Measurements from ENCODE around the gene CFAP73.
"Not testable (repeated sequence)": the region's sequence is repeated elsewhere in the genome, so short reads cannot be mapped to it uniquely, and the experiment has no call there.

Gene CFAP73

GRCh38 chr12:113120670-113121370 is 28.7 kb upstream of the CFAP73 start:
- DNase-seq = no peak

DNA sequence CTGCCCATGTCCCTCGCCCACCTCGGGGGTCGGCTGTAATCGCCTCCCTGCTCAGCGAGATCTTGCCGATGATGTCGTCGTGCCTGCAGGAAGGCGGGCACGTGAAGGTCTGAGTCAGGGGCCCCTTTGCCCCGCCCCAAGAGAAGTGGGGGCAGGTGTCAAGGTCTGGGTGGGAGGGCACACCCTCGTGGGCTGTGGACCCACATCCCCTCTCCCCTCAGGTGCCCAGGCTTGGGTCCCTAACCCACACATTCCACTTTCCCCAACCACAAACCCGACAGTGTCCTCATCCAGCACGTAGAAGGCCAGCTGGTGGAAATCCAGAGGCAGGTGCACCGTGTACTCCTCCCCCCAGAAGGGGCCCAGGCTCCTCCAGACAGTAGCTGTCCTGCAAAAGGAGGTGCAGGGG is 21.7 kb upstream of the CFAP73 start:
- DNase-seq = no peak

DNA sequence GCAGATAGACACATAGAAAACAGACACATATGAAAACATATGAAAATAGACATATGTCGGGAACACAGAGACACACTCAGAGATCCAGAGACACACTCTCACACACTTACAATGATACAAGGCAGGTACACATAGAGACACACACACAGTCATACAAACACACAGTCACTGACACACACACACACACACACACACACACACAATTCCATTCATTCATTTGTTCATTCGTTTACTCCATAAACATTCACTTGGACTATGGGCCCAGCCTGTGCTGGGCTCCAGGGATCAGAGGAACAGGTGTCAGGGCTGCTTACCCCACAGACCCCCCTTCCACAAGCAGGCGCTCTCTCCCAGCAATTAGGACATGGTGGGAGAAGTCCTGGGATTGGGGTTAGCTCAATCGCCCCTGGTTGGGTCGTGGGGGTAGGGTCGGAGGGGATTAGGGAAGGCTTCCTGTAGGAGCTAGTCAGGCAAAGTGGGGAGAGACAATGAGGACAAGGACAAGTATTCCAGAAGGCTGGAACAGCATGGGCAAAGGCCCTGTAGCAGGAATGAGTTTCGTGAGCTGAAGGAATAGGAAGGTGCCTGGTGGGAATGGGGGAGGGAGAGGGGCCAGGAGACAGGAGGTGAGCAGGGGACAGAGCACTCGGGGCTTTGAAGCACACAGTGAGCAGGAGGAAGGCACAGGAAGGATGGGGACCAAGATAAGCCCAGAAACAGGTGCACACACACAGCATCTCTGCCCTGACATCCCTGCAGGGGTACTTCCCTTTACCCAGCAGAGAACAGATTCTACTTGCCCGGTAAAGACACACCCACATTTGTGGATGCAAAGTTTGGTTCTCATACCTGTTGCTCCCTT is 20.5 kb upstream of the CFAP73 start:
- DNase-seq = no peak

DNA sequence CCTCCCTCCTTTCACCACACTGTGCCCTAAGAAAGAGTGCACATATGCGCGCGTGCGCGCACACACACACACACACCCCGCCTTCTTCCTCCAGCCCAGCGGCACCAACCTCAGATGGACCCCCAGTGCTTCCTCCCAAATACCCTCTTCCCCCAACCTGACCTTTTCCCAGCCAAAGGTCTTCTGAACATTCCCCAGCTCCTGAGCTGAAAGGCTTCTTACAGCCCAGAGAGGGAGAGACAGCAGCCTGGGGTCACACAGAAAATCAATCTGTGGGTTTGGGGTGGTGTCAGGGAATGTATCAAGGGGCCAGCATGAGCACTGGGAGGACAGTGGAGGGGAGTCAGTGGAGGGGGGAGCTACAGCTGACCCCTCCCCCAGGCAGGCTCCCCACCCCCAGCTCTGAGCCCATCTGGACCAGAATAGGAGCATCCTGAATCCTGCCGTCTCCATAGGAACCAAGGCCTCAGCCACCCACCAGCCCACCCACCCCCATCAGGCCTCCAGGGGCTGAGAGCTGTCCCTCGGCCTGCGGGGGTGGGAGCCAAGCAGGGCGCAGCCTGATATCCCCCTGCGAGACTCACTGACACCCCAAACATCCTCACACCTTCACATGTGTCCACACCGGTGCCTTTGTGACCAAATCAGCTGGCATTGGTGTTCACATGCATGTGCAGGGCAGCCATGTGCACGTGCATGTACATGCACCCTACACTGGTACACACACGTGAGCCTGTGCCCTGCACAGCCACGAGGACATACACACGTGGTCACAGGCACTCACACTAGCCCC is 19.7 kb upstream of the CFAP73 start:
- DNase-seq = no peak

GRCh38 chr12:113130457-113131135 is 18.9 kb upstream of the CFAP73 start:
- no peak for DNase-seq

- DNase-seq = no peak
Observed at GRCh38 chr12:113131556-113131955, 18.0 kb upstream of the CFAP73 start.

- no peak for DNase-seq
Observed at GRCh38 chr12:113133036-113133435, 16.5 kb upstream of the CFAP73 start.

GRCh38 chr12:113133666-113134065 is 15.9 kb upstream of the CFAP73 start:
- DNase-seq = no peak

GRCh38 chr12:113134071-113134470 is 15.5 kb upstream of the CFAP73 start:
- no peak for DNase-seq

- no peak for DNase-seq
Observed at GRCh38 chr12:113134521-113134951, 15.0 kb upstream of the CFAP73 start.

DNA sequence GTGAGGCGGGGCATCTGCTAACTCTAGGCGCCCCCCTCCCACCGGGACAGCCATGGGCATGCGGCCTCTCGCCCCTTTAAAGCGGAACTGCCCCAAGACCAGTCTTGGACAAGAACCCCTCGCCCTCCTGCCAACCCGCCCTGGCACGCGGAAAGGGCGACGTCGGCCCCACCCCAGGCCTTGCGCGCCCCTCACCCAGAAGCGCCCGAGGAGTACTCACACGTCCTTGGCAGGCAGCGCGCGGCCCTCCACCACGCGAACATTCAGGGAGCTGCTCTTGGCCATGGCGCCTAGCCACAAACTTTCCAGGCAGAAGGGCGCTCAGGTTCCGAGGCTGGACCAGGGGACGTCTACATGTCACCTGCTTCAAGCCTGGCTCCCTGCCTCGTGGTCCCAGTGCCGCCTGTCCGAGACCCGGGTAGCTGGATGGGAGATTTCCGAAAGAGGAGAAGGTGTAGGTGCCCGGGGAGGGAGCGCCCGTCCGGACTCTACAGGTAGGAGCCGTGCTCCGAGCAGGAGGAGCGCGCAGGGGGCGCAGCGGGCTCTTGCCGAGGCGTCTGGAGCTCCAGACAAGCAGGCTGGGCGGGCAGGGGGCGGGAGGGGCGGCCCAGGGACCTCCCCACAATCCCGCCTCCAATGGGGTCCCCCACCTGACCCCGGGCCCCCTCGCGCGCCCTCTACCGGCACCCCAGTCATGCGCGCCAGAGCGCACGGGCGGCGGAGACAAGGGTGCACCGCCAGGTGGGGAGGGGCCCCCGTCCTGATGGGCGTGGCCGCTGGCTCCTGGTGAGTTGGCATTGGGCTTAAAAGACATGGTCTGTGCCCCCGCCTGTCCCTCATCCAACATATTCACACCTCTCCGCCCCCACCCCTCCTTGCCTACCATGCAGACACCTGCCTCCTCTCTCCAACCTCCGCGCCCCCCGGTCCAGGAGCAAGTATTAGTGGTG is 14.1 kb upstream of the CFAP73 start, which contains the start of gene RASAL1:
Gene RASAL1, minus strand, starts transcription at position 584 of the 950 bp plus-strand sequence. Its CDS starts 299 bp downstream, at position 285.
- no peak for DNase-seq

DNA sequence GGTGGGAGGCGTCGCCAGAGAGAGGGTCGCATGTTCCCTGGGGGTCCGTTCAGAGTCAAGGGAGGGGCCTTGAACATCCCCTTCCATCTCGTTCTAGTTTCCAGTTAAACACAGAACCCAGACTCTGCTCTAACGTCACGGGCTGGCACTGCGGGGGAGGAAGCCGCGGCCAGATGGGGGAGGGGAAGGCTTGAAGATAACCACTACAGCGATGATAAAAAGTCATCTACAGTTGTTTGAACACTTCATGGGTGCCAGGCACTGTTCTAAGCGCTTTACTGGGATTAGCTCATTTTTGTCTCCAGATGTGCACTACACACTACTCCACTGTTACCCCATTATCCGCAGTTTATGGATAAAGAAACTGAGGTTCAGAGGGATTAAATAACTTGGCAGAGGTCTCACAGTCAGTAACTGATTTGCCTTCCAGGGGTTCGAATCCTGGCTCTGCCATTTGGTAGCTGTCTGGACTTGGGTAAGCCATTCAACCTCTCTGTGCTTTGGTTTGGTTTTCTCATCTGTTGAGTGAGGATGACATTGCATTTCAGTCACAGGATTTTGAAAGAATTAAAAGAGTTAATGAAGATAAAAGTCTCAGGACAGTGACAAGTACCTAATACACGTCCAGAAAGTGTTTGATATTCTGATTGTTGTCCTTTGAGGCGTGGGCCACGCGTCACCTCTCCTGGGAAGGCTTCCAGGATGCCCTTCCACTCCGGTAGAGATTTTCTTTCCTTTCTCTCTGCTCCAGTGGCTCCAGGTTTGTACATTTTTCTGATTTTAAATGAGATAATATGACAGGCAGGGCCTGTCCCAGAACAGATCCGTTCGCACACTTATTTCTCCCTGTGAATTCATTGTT is 13.2 kb upstream of the CFAP73 start:
- DNase-seq = no peak

GRCh38 chr12:113136990-113137511 is 12.5 kb upstream of the CFAP73 start:
- no peak for DNase-seq

- no peak for DNase-seq
Observed at GRCh38 chr12:113137861-113138783, 11.4 kb upstream of the CFAP73 start.

GRCh38 chr12:113138826-113139225 is 10.7 kb upstream of the CFAP73 start:
- no peak for DNase-seq

DNA sequence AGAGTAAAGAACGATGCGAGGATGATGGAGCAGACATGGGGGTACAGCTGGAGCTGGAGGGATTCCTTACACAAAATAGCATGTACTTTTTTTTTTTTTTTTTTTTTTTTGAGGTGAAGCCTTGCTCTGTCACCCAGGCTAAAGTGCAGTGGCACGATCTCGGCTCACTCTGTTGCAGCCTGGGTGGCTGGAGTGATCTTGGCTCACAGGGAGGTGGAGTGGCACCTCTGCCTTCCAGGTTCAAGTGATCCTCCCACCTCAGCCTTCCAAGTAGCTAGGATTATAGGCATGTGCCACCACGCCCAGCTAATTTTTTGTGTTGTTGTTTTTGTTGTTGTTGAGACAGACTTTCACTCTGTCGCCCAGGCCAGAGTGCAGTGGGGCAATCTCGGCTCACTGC is 8.8 kb upstream of the CFAP73 start:
- no peak for DNase-seq

- not testable (repeated sequence) for DNase-seq
Observed at GRCh38 chr12:113141716-113142115, 7.8 kb upstream of the CFAP73 start.

DNA sequence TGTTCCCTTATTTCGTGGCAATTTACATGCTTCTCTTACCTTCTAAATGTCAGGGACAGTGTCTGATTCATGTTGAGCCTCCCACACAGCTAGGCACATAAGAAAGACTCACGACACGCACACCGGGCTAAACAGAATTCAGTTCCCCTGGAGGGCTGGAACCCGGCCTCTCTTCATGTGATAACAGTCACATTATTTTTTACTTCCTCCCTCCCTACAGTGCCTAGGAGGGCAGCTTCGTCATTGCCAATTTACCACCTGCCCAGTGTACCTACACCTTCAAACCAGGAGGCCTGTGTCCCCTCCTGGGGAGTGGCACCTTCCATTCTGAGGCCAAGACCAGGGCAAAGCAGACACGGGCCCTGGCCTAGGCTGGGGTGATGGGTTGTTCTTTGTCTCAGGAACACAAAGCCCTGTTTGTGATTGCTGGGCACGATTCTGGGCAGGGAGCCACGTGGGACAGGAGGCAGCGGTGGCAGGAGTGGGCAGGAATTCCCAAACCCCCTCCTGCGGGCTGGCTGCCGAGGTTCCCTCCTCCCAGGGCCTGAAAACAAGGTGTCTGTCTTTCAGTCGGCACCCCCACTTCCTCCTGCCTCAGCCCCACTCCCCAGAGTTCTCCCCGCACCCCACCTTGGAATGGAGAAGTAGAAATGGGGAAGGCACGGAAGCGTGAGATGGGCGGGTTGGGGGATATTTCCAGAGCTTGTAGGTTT is 7.2 kb upstream of the CFAP73 start:
- no peak for DNase-seq
